ENCODE data around the gene SUCLG2.

The SUCLG2 gene

DNA sequence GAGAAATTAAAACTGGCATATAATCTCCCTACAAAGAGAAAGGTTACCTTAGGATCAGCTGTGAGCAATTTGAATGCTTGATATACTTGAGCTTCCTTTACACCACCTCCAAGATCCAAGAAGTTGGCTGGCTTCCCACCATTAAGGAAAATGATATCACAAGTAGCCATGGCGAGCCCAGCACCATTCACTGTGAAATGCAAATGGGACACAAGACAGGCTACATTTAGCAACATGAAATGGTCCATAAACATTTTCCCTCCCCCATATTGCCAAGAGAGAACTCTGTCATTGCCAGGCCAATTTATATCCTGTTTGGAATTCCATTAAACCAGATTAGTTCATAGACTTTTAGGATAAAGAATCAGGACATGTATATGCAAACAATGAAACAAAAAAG lies 158.7 kb downstream of the SUCLG2 start:
- Histone ChIP-seq H3K9me3 (replicated peaks; ENCODE audit: low read length) (no peaks in the 10 kb centered on the region), H3K4me2 (ENCODE audit: low read length) (no peak overlapping the region), H3K4me1 (ENCODE audit: control insufficient read depth, insufficient read depth, low read length) (no peaks in the 10 kb centered on the region)

DNA sequence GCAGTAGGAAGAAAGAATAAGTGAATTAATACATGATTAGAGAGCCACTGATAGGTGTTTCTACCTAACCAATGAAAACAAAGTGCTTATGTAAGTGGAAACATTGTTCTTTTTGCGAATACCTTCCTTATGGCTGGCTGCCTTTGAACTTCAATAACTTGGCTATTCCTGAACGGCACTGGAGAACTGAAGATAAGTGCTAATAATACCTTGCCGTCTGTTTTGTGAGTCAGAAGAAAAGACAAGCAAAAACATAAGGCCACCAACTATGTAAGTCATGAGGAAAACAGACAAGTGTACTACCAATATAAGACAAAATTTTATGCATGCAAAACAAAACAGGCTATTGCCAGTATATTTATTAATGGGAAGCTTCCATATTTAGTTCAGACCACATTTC lies 160.6 kb downstream of the SUCLG2 start:
- Histone ChIP-seq H3K27me3 (ENCODE audit: control insufficient read depth, insufficient read depth, low read length) (no peaks in the 10 kb centered on the region), H3K4me2 (ENCODE audit: low read length) (no peak overlapping the region), H3K4me3 (ENCODE audit: low read length) (no peak overlapping the region), H3K9ac (ENCODE audit: low read depth, low read length) (no peak overlapping the region), H3K9me3 (replicated peaks; ENCODE audit: low read length) (no peaks in the 10 kb centered on the region), H3K4me1 (ENCODE audit: control insufficient read depth, insufficient read depth, low read length) (no peaks in the 10 kb centered on the region), H3K36me3 (ENCODE audit: insufficient read depth, low read length) (peaks cover 10% of the 10 kb centered on the region)

More for the DNA sequence above, 158.7 kb downstream of the SUCLG2 start:
- Histone ChIP-seq H3K9ac (ENCODE audit: low read depth, low read length) (no peak overlapping the region), H3K27me3 (ENCODE audit: control insufficient read depth, insufficient read depth, low read length) (no peaks in the 10 kb centered on the region), H3K36me3 (ENCODE audit: insufficient read depth, low read length) (peaks cover 10% of the 10 kb centered on the region), H3K4me3 (ENCODE audit: low read length) (no peak overlapping the region)

DNA sequence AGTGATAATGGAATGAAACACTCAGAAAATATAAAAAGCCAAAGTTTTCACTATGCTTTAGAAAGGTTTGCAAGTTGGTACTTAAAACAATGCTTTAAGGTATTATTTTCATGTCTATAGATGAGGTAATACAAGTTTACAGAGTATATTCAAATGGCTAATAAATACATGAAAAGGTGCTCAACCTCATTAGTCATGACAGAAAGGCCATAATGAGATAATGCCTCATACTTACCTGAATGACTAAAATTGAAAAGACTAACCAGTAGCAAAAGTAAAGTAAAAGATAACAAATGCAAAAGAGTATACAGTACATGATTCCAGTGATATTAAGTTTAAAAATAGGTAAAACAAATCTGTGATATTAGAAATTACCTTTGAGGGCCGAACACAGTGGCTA lies 163.8 kb downstream of the SUCLG2 start:
- Histone ChIP-seq H3K4me3 (ENCODE audit: low read length) (no peak overlapping the region), H3K27me3 (ENCODE audit: control insufficient read depth, insufficient read depth, low read length) (no peaks in the 10 kb centered on the region), H3K9ac (ENCODE audit: low read depth, low read length) (no peak overlapping the region), H3K36me3 (ENCODE audit: insufficient read depth, low read length) (peaks cover 14% of the 10 kb centered on the region), H3K4me2 (ENCODE audit: low read length) (no peak overlapping the region), H3K4me1 (ENCODE audit: control insufficient read depth, insufficient read depth, low read length) (no peaks in the 10 kb centered on the region), H3K9me3 (replicated peaks; ENCODE audit: low read length) (no peaks in the 10 kb centered on the region)

DNA sequence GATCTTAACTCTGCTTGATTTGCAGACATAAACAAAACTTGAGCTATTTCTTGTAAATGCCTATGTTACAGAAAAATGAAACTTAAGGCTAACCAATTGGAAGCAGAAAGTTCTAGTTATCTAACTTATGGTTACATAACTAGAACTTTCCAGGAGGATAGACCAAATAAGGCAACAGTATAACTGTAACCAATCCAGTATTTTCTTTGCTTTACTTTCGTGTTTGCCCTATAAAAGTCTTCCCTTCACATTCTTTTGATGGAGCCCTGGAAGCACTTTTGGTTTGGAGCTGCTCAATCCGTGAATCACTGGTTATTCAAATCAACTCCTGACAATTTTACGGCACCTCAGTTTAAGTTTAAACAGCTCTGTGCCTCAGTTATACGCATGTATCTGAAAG lies 164.6 kb downstream of the SUCLG2 start:
- H3K4me2 ChIP-seq (ENCODE audit: low read length) = no peak overlapping the region
- H3K27me3 ChIP-seq (ENCODE audit: control insufficient read depth, insufficient read depth, low read length) = no peaks in the 10 kb centered on the region

DNA sequence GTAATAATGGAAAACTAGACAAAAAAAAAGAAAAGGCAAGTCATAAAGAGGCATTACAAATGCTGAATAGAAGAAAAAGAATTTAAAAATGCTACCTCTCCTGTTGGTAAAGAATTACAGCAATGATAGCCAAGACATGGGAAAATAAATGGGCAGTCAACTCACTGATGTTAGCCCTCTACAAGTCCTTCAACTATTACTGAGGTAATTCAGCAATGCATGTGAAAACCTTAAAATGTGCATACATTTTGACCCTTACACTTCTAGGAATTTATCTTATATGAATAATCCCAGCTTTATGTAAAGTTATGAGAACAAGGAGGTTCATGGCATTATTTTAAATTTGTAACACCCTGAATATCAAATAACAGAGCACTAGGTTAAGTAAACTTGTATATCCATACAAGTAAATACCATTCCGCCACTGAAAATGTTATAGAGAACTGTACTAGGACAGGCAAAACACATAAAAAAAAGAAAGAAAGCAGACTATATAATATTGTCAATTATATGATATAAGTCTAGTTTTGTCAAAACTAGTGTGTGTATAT lies 166.8 kb downstream of the SUCLG2 start:
- Histone ChIP-seq H3K9me3 (replicated peaks; ENCODE audit: low read length) (no peaks in the 10 kb centered on the region), H3K36me3 (ENCODE audit: insufficient read depth, low read length) (peaks cover 9% of the 10 kb centered on the region), H3K9ac (ENCODE audit: low read depth, low read length) (no peak overlapping the region), H3K27me3 (ENCODE audit: control insufficient read depth, insufficient read depth, low read length) (no peaks in the 10 kb centered on the region), H3K4me1 (ENCODE audit: control insufficient read depth, insufficient read depth, low read length) (no peaks in the 10 kb centered on the region), H3K4me3 (ENCODE audit: low read length) (no peak overlapping the region), H3K4me2 (ENCODE audit: low read length) (no peak overlapping the region)

More for the DNA sequence above, 164.6 kb downstream of the SUCLG2 start:
- Histone ChIP-seq H3K9ac (ENCODE audit: low read depth, low read length) (no peak overlapping the region), H3K4me3 (ENCODE audit: low read length) (no peak overlapping the region), H3K36me3 (ENCODE audit: insufficient read depth, low read length) (peaks cover 11% of the 10 kb centered on the region), H3K9me3 (replicated peaks; ENCODE audit: low read length) (no peaks in the 10 kb centered on the region), H3K4me1 (ENCODE audit: control insufficient read depth, insufficient read depth, low read length) (no peaks in the 10 kb centered on the region)

DNA sequence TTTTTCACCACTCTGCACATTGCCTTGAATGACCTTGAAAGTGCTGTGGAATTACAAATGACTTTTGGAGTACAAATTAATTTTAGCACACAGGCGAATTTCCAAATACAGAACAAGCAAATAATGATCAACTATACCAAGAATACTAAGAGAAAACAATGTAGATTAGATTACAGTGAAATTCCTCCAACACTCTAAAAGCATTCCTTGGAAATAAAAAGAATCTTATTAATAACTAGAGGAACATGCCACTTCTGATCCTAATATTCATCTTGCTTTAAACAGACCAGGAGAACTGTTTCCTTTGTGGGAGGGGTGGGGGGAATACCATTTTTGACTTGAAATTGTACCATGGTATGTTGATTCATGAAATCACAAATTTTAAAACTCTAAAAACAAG lies 167.5 kb downstream of the SUCLG2 start:
- Histone ChIP-seq H3K4me1 (ENCODE audit: control insufficient read depth, insufficient read depth, low read length) (no peaks in the 10 kb centered on the region), H3K4me2 (ENCODE audit: low read length) (no peak overlapping the region), H3K9ac (ENCODE audit: low read depth, low read length) (no peak overlapping the region), H3K4me3 (ENCODE audit: low read length) (no peak overlapping the region), H3K27me3 (ENCODE audit: control insufficient read depth, insufficient read depth, low read length) (no peaks in the 10 kb centered on the region), H3K36me3 (ENCODE audit: insufficient read depth, low read length) (peaks cover 9% of the 10 kb centered on the region), H3K9me3 (replicated peaks; ENCODE audit: low read length) (no peaks in the 10 kb centered on the region)

DNA sequence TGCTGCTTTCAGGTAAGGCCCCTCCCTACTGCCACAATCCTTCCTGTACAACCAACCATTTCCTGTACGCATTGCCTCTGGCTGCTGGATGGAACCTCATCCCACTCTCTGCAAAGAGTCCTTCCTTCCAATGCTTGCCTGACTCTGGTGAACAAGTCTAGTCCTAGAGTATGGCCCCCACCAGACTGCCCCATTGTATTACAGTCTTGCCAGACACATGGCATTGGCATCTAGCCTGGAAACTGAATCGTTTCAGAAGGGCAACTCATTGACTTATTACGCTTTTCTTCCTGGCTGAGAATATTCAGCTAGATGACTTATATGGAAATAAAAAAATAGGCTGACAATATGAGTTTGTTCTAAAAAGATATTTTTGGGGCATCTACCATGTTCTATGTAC lies 170.3 kb downstream of the SUCLG2 start:
- Histone ChIP-seq H3K27me3 (ENCODE audit: control insufficient read depth, insufficient read depth, low read length) (no peaks in the 10 kb centered on the region), H3K4me3 (ENCODE audit: low read length) (no peak overlapping the region), H3K9me3 (replicated peaks; ENCODE audit: low read length) (no peaks in the 10 kb centered on the region), H3K4me1 (ENCODE audit: control insufficient read depth, insufficient read depth, low read length) (no peaks in the 10 kb centered on the region), H3K9ac (ENCODE audit: low read depth, low read length) (no peak overlapping the region), H3K4me2 (ENCODE audit: low read length) (no peak overlapping the region), H3K36me3 (ENCODE audit: insufficient read depth, low read length) (peaks cover 9% of the 10 kb centered on the region)

DNA sequence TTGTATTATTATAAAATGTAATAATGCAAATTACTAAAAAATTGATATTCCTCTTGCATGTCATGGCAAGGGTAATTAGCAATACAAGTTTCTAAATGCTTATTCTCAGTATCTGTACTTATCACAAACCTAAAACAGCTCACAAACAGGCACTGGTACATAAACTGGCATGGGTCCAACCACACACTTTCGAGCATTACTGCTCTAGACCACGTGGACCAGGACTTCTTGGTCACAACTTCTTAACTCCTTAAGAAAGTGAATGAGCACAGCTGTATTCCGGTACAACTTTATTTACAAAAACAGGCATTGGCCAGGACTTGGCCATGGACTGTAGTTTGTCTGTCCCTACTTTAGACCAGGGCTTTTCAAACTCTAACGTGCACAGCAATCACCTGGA lies 173.3 kb downstream of the SUCLG2 start:
- no peak overlapping the region for H3K4me3 ChIP-seq (ENCODE audit: low read length)
- no peaks in the 10 kb centered on the region for H3K4me1 ChIP-seq (ENCODE audit: control insufficient read depth, insufficient read depth, low read length)
- no peak overlapping the region for H3K9ac ChIP-seq (ENCODE audit: low read depth, low read length)
- H3K4me2 ChIP-seq (ENCODE audit: low read length) = no peak overlapping the region
- no peaks in the 10 kb centered on the region for H3K9me3 ChIP-seq (replicated peaks; ENCODE audit: low read length)
- peaks cover 5% of the 10 kb centered on the region for H3K36me3 ChIP-seq (ENCODE audit: insufficient read depth, low read length)
- no peaks in the 10 kb centered on the region for H3K27me3 ChIP-seq (ENCODE audit: control insufficient read depth, insufficient read depth, low read length)

DNA sequence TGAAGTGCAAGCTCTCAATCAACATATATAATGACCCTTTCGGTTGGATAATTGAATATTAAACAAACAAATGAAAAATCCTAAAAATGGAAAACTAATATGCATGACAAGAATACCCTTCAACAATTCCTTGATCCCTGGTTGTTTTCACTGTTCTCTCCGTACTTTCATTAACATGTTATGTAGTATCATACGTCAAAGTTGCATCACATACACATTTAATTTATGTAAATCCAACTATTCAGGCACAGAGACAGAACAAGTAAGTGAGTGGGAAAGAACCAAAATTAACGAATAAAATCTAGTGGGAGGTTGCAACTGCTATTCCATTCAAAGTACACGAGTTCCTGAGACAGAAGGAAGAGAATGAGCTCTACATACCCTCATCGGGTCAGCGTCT lies 176.0 kb downstream of the SUCLG2 start:
- H3K36me3 ChIP-seq (ENCODE audit: insufficient read depth, low read length) = peaks cover 3% of the 10 kb centered on the region
- no peak overlapping the region for H3K9ac ChIP-seq (ENCODE audit: low read depth, low read length)
- H3K27me3 ChIP-seq (ENCODE audit: control insufficient read depth, insufficient read depth, low read length) = no peaks in the 10 kb centered on the region
- no peak overlapping the region for H3K4me2 ChIP-seq (ENCODE audit: low read length)
- no peak overlapping the region for H3K4me3 ChIP-seq (ENCODE audit: low read length)
- H3K4me1 ChIP-seq (ENCODE audit: control insufficient read depth, insufficient read depth, low read length) = no peaks in the 10 kb centered on the region
- H3K9me3 ChIP-seq (replicated peaks; ENCODE audit: low read length) = no peaks in the 10 kb centered on the region

DNA sequence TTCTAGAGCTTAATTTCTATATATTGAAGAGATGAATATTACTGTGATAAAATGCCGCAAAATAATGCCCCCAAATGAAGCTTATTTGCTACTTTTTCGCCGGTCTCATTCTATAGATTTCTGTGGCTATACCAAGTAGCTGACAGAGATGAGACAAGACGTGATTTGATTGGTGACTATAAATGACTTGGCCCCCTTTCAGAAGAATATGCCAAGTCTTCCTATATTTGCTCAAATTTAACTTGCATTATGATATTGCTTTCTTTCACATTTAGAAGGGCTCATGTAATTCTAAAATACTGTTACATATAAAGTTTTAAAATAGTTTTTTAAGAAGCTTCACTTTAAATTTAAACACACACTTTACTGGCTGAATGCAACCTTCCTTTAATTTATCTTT lies 180.1 kb downstream of the SUCLG2 start:
- H3K4me2 ChIP-seq (ENCODE audit: low read length) = no peak overlapping the region
- H3K4me1 ChIP-seq (ENCODE audit: control insufficient read depth, insufficient read depth, low read length) = no peaks in the 10 kb centered on the region
- no peaks in the 10 kb centered on the region for H3K9me3 ChIP-seq (replicated peaks; ENCODE audit: low read length)
- H3K36me3 ChIP-seq (ENCODE audit: insufficient read depth, low read length) = no peaks in the 10 kb centered on the region
- no peak overlapping the region for H3K9ac ChIP-seq (ENCODE audit: low read depth, low read length)
- no peaks in the 10 kb centered on the region for H3K27me3 ChIP-seq (ENCODE audit: control insufficient read depth, insufficient read depth, low read length)
- H3K4me3 ChIP-seq (ENCODE audit: low read length) = no peak overlapping the region

DNA sequence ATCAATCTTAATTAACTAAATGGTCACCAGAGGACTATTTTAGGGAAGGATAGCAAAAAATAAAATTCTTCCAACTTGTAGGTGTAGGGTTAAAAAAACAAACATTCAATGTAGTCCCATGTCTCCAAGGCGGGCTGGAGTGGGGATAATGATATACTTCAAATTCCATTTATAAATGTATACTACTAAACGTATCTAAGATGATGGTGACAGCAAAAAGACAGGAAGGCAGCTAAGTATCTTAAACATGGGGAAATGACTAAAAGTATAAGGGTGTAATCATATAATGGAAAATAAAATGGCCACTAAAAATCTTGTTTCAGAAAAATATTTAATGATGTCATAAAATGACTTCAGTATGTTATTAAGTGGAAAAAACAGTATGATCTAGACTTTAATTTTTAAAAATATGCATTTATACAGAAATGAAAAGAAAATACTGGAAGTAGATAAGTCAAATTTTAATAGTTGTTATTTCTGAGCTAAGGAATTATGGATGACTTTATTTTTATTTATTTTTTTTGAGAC lies 181.7 kb downstream of the SUCLG2 start:
- Histone ChIP-seq H3K9me3 (replicated peaks; ENCODE audit: low read length) (no peaks in the 10 kb centered on the region), H3K4me3 (ENCODE audit: low read length) (no peak overlapping the region), H3K4me1 (ENCODE audit: control insufficient read depth, insufficient read depth, low read length) (no peaks in the 10 kb centered on the region), H3K4me2 (ENCODE audit: low read length) (no peak overlapping the region), H3K36me3 (ENCODE audit: insufficient read depth, low read length) (no peaks in the 10 kb centered on the region), H3K9ac (ENCODE audit: low read depth, low read length) (no peak overlapping the region), H3K27me3 (ENCODE audit: control insufficient read depth, insufficient read depth, low read length) (no peaks in the 10 kb centered on the region)

DNA sequence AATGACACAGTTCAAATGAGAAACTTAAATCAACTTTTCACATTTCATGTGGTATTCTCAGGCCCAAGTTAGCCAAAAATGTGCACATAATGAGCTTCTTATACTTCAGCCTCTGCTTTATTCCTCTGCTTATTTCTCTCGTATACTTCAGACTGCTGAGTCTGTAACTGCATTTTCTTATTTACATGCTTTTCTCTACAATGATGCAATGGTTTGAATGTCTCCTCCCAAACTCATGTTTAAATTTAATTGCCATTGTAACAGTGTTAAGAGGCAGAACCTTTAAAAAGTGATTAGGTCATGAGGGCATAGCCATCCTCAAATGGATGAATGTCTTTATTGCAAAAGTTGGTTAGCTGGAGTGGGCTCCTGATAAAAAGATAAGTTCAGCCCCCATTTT lies 184.2 kb downstream of the SUCLG2 start:
- H3K27me3 ChIP-seq (ENCODE audit: control insufficient read depth, insufficient read depth, low read length) = no peaks in the 10 kb centered on the region
- no peaks in the 10 kb centered on the region for H3K4me1 ChIP-seq (ENCODE audit: control insufficient read depth, insufficient read depth, low read length)
- H3K4me2 ChIP-seq (ENCODE audit: low read length) = no peak overlapping the region
- no peaks in the 10 kb centered on the region for H3K9me3 ChIP-seq (replicated peaks; ENCODE audit: low read length)
- H3K36me3 ChIP-seq (ENCODE audit: insufficient read depth, low read length) = no peaks in the 10 kb centered on the region
- H3K9ac ChIP-seq (ENCODE audit: low read depth, low read length) = no peak overlapping the region
- H3K4me3 ChIP-seq (ENCODE audit: low read length) = no peak overlapping the region

All from skeletal muscle satellite cell (primary cell).